Neural progenitor cell (in vitro differentiated cells): ENCODE data around the gene CRYZL1.

ENCODE experiments used
- CTCF ChIP-seq: fragments of 200-600 bp; sonication (generic); IDR thresholded peaks from 2 replicates; pipeline ENCODE4 v1.5.1; 2017; ENCODE audit warnings: antibody characterized with exemption, mild to moderate bottlenecking
- EZH2phosphoT487 ChIP-seq: fragments of 200-600 bp; sonication (generic); IDR thresholded peaks from 2 replicates; pipeline ENCODE4 v1.6.1; 2017; ENCODE audit warnings: antibody characterized with exemption

GRCh38 chr21:33668620-33669019, 27.1 kb upstream of the CRYZL1 start:
- TF ChIP-seq CTCF = no peak
- no peak for TF ChIP-seq EZH2phosphoT487
